Activated CD4-positive, alpha-beta memory T cell treated with anti-CD3 and anti-CD28 coated beads, Interleukin-2, amount 10 ng/mL, durations not matched to agents 7 days and 5 days (primary cell): ENCODE results near the gene PRKG1. TPM values are rescaled to one million over a fixed set of nuclear protein-coding genes. Genes with fewer than 3 reads are reported as not detected.
"Not testable (repeated sequence)": the region's sequence is repeated elsewhere in the genome, so short reads cannot be mapped to it uniquely, and the experiment has no call there.

ENCODE experiments used
- CTCF ChIA-PET: fragments of 350-600 bp; sonication (Branson Sonifier 250); formaldehyde crosslinking; loops from one replicate; lab custom pipeline; 2021; ENCODE audit warnings: antibody characterized with exemption, inconsistent platforms; lab: Charles Lee
- POLR2A ChIA-PET: fragments of 350-600 bp; sonication (Branson Sonifier 250); formaldehyde crosslinking; loops from one replicate; lab custom pipeline; 2021; ENCODE audit warnings: antibody characterized with exemption; lab: Charles Lee
- DNase-seq: peaks from one replicate; pipeline ENCODE4 v3.0.0-alpha.2; 2020
- H3K27ac Mint-ChIP-seq: one replicate; pipeline ENCODE4 v1.8.0; 2021; ENCODE audit warnings: mild to moderate bottlenecking, mixed read lengths
- H3K27me3 Mint-ChIP-seq: one replicate; pipeline ENCODE4 v1.8.0; 2021; ENCODE audit warnings: mixed read lengths
- H3K36me3 Mint-ChIP-seq: one replicate; pipeline ENCODE4 v1.8.0; 2021; ENCODE audit warnings: low read depth, mixed read lengths
- H3K4me1 Mint-ChIP-seq: one replicate; pipeline ENCODE4 v1.8.0; 2021; ENCODE audit warnings: mixed read lengths
- H3K4me3 Mint-ChIP-seq: one replicate; pipeline ENCODE4 v1.8.0; 2021; ENCODE audit warnings: mild to moderate bottlenecking, mixed read lengths
- H3K9me3 Mint-ChIP-seq: one replicate; pipeline ENCODE4 v1.8.0; 2021; ENCODE audit warnings: mixed read lengths
- total RNA-seq, 2 experiments: library from RNA; stranded (reverse); gene quantifications; one replicate each; pipeline ENCODE4 v1.2.3, GENCODE V29; 2021

Gene PRKG1
- total RNA-seq, 2 experiments from 2014 or later = not detected

DNA sequence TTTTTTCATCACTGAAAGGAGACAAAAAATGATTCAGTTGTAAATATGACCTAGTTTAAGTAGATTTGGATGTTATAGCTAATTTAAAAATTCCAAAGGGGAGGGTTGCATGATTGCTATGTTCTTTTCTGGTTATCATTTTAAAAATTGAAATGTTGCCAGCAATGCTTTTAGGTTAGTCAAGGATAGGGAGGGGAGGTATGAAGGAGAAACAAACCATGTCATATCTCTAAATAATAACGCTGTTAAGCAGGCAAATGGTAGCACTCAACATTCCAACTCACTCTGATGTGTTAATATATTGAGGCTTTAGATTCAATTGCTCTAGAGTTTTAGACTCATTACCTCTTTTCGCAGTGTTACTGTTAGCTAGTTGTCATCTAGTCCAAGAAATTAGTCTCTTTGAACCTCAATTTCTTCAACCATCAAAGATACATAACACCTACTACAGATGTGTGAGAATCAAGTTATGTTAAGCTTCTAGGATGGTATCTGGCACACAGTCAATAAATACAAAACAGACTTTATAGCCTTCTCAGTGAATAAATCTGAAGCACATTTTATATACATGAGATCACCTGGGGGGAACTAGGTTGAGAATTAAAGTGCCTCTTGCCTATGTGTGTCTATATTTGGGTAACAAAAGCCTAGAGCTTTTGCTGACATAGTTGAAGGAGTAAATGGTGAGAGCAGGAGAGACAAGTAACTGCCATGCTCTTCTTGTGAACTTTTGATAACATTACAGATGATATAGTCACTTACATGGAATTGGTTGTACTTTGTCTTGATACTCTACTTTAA, 500.2 kb downstream of the PRKG1 start:
- Mint-ChIP-seq H3K9me3 (no peaks in the 10 kb centered on the region), H3K36me3 (no peaks in the 10 kb centered on the region), H3K27me3 (no peaks in the 10 kb centered on the region), H3K27ac (no peak overlapping the region), H3K4me3 (no peak overlapping the region), H3K4me1 (no peaks in the 10 kb centered on the region)
- no peak for DNase-seq
- POLR2A ChIA-PET = no interaction called here
- CTCF ChIA-PET = no interaction called here

DNA sequence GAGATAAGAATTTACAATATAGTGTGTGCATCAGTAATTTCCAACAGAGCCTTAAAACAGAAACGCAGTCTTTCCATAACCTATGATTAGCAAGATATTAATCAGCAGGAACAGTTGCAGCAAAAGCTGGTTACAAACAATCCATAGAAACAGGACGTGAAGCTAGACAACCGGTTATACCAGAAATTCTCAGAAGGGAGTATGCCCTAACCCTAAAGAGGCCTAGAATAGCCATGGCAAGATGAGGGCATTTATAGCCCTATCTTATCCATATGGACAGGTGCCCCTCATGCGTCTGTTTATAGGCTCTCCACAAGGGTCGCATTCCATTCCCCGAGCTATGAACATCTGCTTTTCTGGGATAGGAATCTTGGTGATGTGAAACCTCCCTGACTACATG, 506.9 kb downstream of the PRKG1 start:
- H3K36me3 Mint-ChIP-seq, H3K4me1 Mint-ChIP-seq, H3K27me3 Mint-ChIP-seq, DNase-seq, H3K9me3 Mint-ChIP-seq, POLR2A ChIA-PET, CTCF ChIA-PET, H3K27ac Mint-ChIP-seq, H3K4me3 Mint-ChIP-seq: not testable (repeated sequence)

DNA sequence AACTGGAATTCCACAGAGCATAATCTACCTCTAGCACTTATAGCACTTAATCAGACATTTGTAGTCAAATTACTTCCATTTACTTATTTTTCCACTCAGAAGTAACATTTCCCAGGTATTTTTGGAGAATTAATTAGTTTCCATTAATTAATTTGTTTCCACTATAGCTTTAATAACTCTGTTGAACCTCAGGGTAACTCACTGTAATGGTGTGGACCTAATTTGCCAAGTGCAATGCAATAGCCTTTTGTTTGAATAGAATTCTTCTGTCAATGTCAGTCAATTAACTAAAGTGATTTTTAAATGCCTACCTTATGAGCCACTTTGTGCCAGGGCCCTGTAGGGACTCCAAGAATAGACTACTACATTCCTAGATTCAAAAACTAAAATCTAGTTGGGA, 509.7 kb downstream of the PRKG1 start:
- no peak overlapping the region for H3K27ac Mint-ChIP-seq
- POLR2A ChIA-PET = no interaction called here
- H3K27me3 Mint-ChIP-seq = no peaks in the 10 kb centered on the region
- no peak for DNase-seq
- no peaks in the 10 kb centered on the region for H3K4me1 Mint-ChIP-seq
- H3K36me3 Mint-ChIP-seq = no peaks in the 10 kb centered on the region
- H3K9me3 Mint-ChIP-seq = no peaks in the 10 kb centered on the region
- CTCF ChIA-PET = no interaction called here
- H3K4me3 Mint-ChIP-seq = no peak overlapping the region

DNA sequence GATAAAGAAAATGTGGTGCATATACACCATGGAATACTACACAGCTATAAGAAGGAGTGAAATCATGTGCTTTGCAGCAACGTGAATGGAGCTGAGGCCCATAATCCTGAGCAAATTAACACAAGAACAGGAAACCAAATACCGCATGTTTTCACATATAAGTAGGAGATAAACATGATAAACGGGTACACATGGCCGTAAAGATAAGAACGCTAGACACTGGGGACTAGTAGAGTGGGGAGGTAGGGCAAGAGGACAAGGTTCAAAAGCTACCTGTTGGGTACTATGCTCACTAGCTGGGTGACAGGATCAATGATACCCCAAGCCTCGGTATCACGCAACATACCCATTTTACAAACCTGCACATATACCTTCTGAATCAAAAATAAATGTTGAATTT, 511.5 kb downstream of the PRKG1 start:
- no peak overlapping the region for H3K27ac Mint-ChIP-seq
- POLR2A ChIA-PET = no interaction called here
- no peaks in the 10 kb centered on the region for H3K4me1 Mint-ChIP-seq
- H3K36me3 Mint-ChIP-seq = no peaks in the 10 kb centered on the region
- H3K4me3 Mint-ChIP-seq = no peak overlapping the region
- DNase-seq = no peak
- H3K9me3 Mint-ChIP-seq = no peaks in the 10 kb centered on the region
- no peaks in the 10 kb centered on the region for H3K27me3 Mint-ChIP-seq
- CTCF ChIA-PET = no interaction called here

DNA sequence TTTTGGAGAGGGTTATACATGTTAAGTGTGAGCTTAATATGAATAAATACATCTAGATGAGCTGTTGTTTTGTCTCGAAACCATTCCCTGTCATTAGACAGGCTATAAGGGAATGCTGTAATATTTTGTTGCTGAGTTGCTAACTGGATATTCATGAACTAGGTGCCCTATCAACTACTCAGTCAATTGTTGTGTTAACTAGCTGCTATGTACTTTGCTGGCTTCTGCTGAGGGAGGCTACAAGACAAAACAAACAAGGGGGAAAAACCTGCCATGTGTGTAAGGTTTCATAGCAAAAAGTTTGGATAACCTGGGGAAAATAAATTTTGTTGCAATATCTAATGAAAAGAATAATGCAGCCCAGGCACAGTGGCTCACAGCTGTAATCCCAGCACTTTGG, 514.7 kb downstream of the PRKG1 start:
- Mint-ChIP-seq H3K4me1 (no peaks in the 10 kb centered on the region), H3K27me3 (no peaks in the 10 kb centered on the region), H3K36me3 (no peaks in the 10 kb centered on the region), H3K27ac (no peak overlapping the region), H3K9me3 (no peaks in the 10 kb centered on the region), H3K4me3 (no peak overlapping the region)
- POLR2A ChIA-PET = no interaction called here
- DNase-seq = no peak
- CTCF ChIA-PET = no interaction called here

DNA sequence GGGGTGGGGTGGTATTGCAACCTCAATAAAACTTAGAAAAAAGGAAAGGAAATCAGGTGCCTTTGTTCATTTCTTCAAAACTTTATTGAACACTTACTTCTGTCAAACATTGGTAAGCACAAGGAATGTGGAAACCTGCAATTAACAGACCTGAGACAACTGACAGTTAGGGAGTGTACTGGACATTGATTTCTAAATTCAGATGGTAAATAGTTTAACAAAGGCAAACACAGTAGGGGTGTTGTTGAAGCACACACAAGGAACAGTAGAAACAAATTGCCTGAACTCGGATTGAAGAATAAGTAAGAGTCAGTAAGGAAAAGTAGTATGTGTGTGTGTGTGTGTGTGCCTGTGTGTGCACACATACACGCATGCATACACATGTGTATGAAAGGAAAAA, 516.5 kb downstream of the PRKG1 start:
- no peaks in the 10 kb centered on the region for H3K9me3 Mint-ChIP-seq
- no peaks in the 10 kb centered on the region for H3K36me3 Mint-ChIP-seq
- no peak for DNase-seq
- H3K4me3 Mint-ChIP-seq = no peak overlapping the region
- CTCF ChIA-PET = no interaction called here
- POLR2A ChIA-PET = no interaction called here
- no peaks in the 10 kb centered on the region for H3K4me1 Mint-ChIP-seq
- H3K27ac Mint-ChIP-seq = no peak overlapping the region
- no peaks in the 10 kb centered on the region for H3K27me3 Mint-ChIP-seq

DNA sequence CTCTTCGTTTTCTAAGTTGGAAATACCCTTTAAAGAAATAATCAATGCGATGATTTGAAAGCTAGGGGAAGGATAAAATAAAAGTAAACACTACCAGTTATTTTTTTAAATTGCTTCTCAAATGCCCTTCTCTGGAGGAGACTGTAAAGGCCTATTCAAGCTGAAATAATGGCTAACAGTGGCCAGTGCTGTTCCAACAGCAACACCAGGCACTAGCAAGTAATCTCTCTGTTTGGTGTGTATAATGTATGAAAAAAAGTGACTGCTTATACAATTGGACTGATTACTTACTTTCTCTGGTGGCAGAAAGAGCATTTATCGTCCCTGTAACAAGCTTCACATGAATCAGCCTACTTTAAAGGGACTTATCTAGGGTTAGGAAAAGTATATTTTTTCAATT, 522.4 kb downstream of the PRKG1 start:
- ChIA-PET POLR2A (no interaction called here), CTCF (no interaction called here)
- Mint-ChIP-seq H3K36me3 (no peaks in the 10 kb centered on the region), H3K4me3 (no peak overlapping the region), H3K9me3 (no peaks in the 10 kb centered on the region), H3K27ac (no peak overlapping the region), H3K4me1 (peaks cover 3% of the 10 kb centered on the region), H3K27me3 (no peaks in the 10 kb centered on the region)
- DNase-seq = no peak

DNA sequence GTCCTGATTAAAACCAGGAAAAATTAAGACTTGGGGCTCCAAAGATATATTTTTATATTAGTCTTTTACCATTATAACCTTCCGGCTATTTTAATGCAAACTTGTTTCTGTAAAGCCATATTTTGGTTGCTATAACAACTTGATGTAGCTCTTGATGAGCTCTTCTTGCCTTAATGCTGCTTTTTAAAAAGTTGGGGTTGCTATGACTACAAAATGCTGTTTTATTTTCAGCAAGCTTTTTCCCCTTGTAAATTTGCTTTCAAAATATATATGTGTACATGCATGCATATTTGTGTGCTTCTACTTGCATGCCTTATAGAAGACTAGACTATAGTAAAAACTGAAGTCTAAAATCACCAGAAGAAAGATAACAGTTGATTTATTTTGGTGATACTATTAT, 525.4 kb downstream of the PRKG1 start:
- CTCF ChIA-PET = no interaction called here
- no peaks in the 10 kb centered on the region for H3K36me3 Mint-ChIP-seq
- peaks cover 3% of the 10 kb centered on the region for H3K4me1 Mint-ChIP-seq
- POLR2A ChIA-PET = no interaction called here
- no peak for DNase-seq
- H3K27me3 Mint-ChIP-seq = no peaks in the 10 kb centered on the region
- no peaks in the 10 kb centered on the region for H3K9me3 Mint-ChIP-seq
- no peak overlapping the region for H3K27ac Mint-ChIP-seq
- no peak overlapping the region for H3K4me3 Mint-ChIP-seq

DNA sequence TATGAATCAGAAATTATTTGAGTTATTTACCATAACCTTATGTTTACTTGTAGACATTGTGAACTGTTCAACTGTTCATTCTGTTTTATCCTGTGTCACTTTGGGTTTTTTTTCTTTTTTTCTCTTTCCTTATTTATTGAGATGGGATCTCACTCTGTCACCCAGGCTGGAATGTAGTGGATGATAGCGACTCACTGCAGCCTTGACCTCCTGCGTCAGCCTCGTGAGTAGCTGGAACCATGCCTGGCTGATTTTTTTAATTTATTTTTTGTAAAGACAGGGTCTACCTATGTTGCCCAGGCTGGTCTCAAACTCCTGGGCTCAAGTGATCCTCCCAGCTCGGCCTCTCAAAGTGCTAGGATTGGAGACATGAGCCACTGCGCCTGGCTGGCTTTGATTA, 528.0 kb downstream of the PRKG1 start:
- Mint-ChIP-seq H3K27ac (no peak overlapping the region), H3K36me3 (no peaks in the 10 kb centered on the region), H3K9me3 (no peaks in the 10 kb centered on the region), H3K4me1 (peaks cover 3% of the 10 kb centered on the region), H3K4me3 (no peak overlapping the region), H3K27me3 (no peaks in the 10 kb centered on the region)
- CTCF ChIA-PET = no interaction called here
- POLR2A ChIA-PET = no interaction called here
- DNase-seq = no peak

DNA sequence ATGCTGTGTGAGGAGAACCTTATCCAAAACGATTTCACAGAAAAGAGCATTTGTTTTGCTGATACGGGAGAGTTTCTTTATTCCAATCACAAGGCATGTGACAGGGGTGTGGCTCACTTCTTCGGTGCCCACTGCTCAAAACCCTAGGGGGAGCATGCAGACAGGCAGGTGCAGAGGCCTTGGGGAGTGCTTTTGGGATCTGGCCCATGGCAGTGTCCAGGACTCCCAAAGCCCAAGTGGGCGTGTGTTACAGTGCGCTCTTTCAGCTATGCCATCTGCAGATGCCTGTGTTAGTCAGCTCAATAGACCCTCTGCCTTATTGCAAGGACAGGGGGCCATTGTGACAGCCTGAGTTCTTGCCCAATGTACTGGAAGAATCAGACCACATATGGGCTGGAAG, 530.3 kb downstream of the PRKG1 start:
- H3K36me3 Mint-ChIP-seq = no peaks in the 10 kb centered on the region
- no peaks in the 10 kb centered on the region for H3K9me3 Mint-ChIP-seq
- no peak overlapping the region for H3K27ac Mint-ChIP-seq
- no peaks in the 10 kb centered on the region for H3K4me1 Mint-ChIP-seq
- no peak overlapping the region for H3K4me3 Mint-ChIP-seq
- CTCF ChIA-PET = no interaction called here
- no peaks in the 10 kb centered on the region for H3K27me3 Mint-ChIP-seq
- POLR2A ChIA-PET = no interaction called here
- DNase-seq = no peak

DNA sequence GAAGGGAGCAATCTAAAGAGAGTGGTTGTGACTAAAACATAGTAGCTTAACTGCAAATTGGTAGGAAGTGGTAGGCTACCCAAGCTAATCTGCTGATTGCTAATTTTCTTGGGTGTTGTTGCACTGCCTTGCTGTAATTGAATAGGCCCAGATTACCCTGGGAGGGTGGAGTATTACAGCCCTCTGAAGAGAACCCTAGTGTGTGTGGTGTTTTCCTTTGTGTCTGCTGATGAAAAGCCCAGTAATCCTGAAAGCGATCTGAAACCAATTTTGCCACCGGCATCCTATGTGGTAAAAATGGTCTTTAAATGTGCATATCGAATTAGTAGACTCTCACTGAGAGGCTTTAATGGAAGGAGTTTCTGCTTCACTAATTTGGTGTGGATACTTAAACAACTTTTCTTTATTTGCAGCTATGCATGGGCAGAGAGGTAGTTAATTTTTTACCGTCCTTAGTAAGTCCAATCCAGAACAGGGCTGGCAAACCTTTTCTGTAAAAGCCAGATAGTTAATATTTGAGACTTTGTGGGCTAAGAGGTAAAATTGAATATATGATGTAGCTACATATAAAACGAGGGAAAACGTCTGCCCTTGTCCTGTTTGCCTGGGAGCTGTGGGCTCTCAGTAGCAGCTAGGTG, 532.7 kb downstream of the PRKG1 start:
- POLR2A ChIA-PET = no interaction called here
- Mint-ChIP-seq H3K4me3 (no peak overlapping the region), H3K4me1 (no peaks in the 10 kb centered on the region), H3K27ac (no peak overlapping the region), H3K27me3 (no peaks in the 10 kb centered on the region), H3K9me3 (no peaks in the 10 kb centered on the region), H3K36me3 (no peaks in the 10 kb centered on the region)
- CTCF ChIA-PET = no interaction called here
- no peak for DNase-seq

DNA sequence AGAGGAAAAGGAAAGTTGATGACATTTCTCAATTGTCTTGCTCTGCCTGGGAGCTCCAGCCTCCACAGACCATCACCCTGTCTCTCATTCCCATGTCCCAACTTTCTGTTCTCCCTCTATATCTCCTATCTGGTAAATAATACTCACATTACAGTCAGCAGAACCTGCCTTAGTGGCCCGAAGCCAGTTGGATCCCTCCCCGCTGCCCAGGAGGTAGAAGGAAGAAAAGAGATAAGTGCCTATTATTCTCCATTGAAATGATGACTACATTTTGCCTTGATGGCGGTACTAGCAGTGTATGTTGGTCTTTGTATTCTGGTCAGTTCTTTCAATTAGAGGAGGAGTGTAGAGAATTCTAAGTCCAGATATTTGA, 533.2 kb downstream of the PRKG1 start:
- no peaks in the 10 kb centered on the region for H3K36me3 Mint-ChIP-seq
- H3K9me3 Mint-ChIP-seq = no peaks in the 10 kb centered on the region
- no peak overlapping the region for H3K27ac Mint-ChIP-seq
- no peak for DNase-seq
- peaks cover 2% of the 10 kb centered on the region for H3K27me3 Mint-ChIP-seq
- ChIA-PET POLR2A (no interaction called here), CTCF (no interaction called here)
- no peak overlapping the region for H3K4me3 Mint-ChIP-seq
- no peaks in the 10 kb centered on the region for H3K4me1 Mint-ChIP-seq

DNA sequence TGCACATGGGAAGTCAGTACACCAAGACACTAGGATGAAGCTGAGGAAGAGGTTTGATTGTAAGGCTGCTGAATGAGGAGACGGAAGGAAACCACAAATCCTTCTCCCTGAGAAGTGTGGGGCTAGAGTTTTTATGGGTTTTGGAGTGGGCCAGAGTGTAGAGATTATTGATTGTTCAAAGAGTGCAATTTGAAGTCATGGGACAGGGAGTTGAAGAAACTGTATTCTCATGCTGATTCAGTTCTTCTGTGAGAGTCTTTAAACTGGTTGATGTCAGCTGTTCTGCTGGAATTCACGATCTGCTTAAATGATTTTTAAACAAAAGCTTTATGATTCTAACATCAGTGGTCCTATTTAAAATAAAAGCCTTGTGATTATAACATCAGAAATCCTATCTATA, 533.9 kb downstream of the PRKG1 start:
- CTCF ChIA-PET = no interaction called here

DNA sequence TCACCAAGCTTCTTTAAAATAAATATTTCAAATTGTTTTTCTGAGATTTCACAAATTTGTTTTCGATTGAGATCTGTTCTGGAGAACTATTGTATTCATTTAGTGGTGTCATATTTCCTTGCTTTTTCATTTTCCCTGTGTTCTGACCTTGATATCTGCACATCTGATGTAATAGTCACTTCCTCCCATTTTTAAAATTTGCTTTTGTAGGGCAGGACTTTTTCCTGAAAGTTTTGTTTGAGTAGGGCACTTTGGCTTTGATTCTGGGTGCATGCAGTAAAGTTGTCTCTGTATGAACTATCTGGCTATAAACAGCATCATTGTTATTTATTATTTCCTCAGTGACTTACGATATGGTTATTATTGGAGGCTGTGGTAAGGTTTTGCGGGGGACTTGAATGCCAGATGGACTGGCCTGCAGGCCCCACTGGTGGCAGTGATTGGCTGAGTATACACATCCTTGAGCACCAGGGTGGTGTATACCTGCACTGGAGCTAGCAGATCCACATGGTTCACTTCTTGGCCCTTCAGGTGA, 541.5 kb downstream of the PRKG1 start:
- no peak overlapping the region for H3K27ac Mint-ChIP-seq
- ChIA-PET CTCF (no interaction called here), POLR2A (no interaction called here)
- DNase-seq = no peak
- H3K36me3 Mint-ChIP-seq = no peaks in the 10 kb centered on the region
- peaks cover 2% of the 10 kb centered on the region for H3K27me3 Mint-ChIP-seq
- no peaks in the 10 kb centered on the region for H3K9me3 Mint-ChIP-seq
- H3K4me1 Mint-ChIP-seq = no peaks in the 10 kb centered on the region
- no peak overlapping the region for H3K4me3 Mint-ChIP-seq

More for the DNA sequence above, 533.9 kb downstream of the PRKG1 start:
- POLR2A ChIA-PET = no interaction called here
- Mint-ChIP-seq H3K4me3 (no peak overlapping the region), H3K27me3 (peaks cover 2% of the 10 kb centered on the region), H3K36me3 (no peaks in the 10 kb centered on the region), H3K4me1 (no peaks in the 10 kb centered on the region), H3K9me3 (no peaks in the 10 kb centered on the region), H3K27ac (no peak overlapping the region)
- no peak for DNase-seq
